HEK293T (cell line): ENCODE measurements around the gene AFF4.
"Not testable (repeated sequence)": the region's sequence is repeated elsewhere in the genome, so short reads cannot be mapped to it uniquely, and the experiment has no call there.

Source experiments
- CTCF ChIA-PET: fragments of 350-600 bp; formaldehyde crosslinking; extraction: SDS; loops from one replicate; lab custom pipeline; 2021; ENCODE audit warnings: antibody characterized with exemption, inconsistent platforms; lab: Yijun Ruan, JAX
- POLR2A ChIA-PET: fragments of 350-600 bp; formaldehyde crosslinking; extraction: SDS; loops from one replicate; lab custom pipeline; 2020; ENCODE audit warnings: antibody characterized with exemption, inconsistent platforms; lab: Yijun Ruan, JAX
- DNase-seq: peaks from one replicate; pipeline ENCODE4 v3.0.0; 2012; ENCODE audit warnings: mixed read lengths; ENCODE audit errors: extremely low spot score
- ARNT ChIP-seq: fragments of 450-650 bp; IDR thresholded peaks from 2 replicates; pipeline ENCODE4 v1.6.1; 2017; ENCODE audit warnings: mild to moderate bottlenecking
- BHLHE40 ChIP-seq: fragments of 450-650 bp; IDR thresholded peaks from 2 replicates; pipeline ENCODE4 v1.6.1; 2016; ENCODE audit warnings: mild to moderate bottlenecking, moderate library complexity, borderline replicate concordance
- CTBP1 ChIP-seq: fragments of 450-650 bp; IDR thresholded peaks from 2 replicates; pipeline ENCODE4 v1.6.1; 2016; ENCODE audit warnings: borderline replicate concordance
- ELF4 ChIP-seq: fragments of 450-650 bp; IDR thresholded peaks from 2 replicates; pipeline ENCODE4 v1.6.1; 2017; ENCODE audit warnings: antibody characterized with exemption
- FOXA1 ChIP-seq: fragments of 450-650 bp; IDR thresholded peaks from 2 replicates; pipeline ENCODE4 v1.6.1; 2016; ENCODE audit warnings: mild to moderate bottlenecking
- FOXK2 ChIP-seq: fragments of 450-650 bp; IDR thresholded peaks from 2 replicates; pipeline ENCODE4 v1.6.1; 2016; ENCODE audit warnings: mild to moderate bottlenecking
- FOXM1 ChIP-seq: fragments of 450-650 bp; IDR thresholded peaks from 2 replicates; pipeline ENCODE4 v1.6.1; 2017; ENCODE audit warnings: mild to moderate bottlenecking, borderline replicate concordance
- HDGF ChIP-seq: fragments of 450-650 bp; IDR thresholded peaks from 2 replicates; pipeline ENCODE4 v1.6.1; 2017; ENCODE audit warnings: antibody characterized with exemption, borderline replicate concordance
- L3MBTL2 ChIP-seq: fragments of 450-650 bp; conservative IDR thresholded peaks from 2 replicates; pipeline ENCODE4 v1.6.1; 2016; ENCODE audit warnings: mild to moderate bottlenecking
- LEF1 ChIP-seq: fragments of 450-650 bp; IDR thresholded peaks from 2 replicates; pipeline ENCODE4 v1.6.1; 2017; ENCODE audit warnings: mild to moderate bottlenecking, borderline replicate concordance
- NFRKB ChIP-seq: fragments of 450-650 bp; IDR thresholded peaks from 2 replicates; pipeline ENCODE4 v1.6.1; 2016; ENCODE audit warnings: mild to moderate bottlenecking, moderate library complexity
- PKNOX1 ChIP-seq: fragments of 450-650 bp; IDR thresholded peaks from 2 replicates; pipeline ENCODE4 v1.6.1; 2016
- SP1 ChIP-seq: fragments of 450-650 bp; IDR thresholded peaks from 2 replicates; pipeline ENCODE4 v1.6.1; 2017
- SUZ12 ChIP-seq: fragments of 450-650 bp; IDR thresholded peaks from 2 replicates; pipeline ENCODE4 v1.6.1; 2016; ENCODE audit warnings: mild to moderate bottlenecking
- TARDBP ChIP-seq: fragments of 450-650 bp; IDR thresholded peaks from 2 replicates; pipeline ENCODE4 v1.6.1; 2016
- ZNF384 ChIP-seq: fragments of 450-650 bp; IDR thresholded peaks from 2 replicates; pipeline ENCODE4 v1.6.1; 2016

The AFF4 gene

DNA sequence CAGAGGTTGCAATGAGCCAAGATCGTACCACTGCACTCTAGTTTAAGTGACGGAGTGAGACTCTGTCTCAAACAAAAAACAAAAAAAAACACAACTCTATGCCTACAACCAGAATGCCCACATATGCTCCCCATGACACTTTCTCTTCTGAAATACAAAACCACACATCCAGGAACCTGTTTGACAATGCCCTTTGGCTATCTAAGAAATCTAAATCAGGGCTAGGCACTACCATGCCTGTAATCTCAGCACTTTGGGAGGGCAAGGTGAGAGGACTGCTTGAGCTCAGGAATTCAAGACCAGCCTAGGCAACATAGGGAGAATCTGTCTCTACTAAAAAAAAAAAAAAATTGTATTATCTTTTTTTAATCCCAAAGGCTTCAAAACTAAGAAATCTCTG, 10.6 kb downstream of the AFF4 start:
- ChIA-PET POLR2A (interaction anchor here (2.9 kb wide), 1 partner anchor 11 kb away, joined by 8 read pairs; the partner anchor contains the start of gene AFF4), CTCF (no interaction called here)

DNA sequence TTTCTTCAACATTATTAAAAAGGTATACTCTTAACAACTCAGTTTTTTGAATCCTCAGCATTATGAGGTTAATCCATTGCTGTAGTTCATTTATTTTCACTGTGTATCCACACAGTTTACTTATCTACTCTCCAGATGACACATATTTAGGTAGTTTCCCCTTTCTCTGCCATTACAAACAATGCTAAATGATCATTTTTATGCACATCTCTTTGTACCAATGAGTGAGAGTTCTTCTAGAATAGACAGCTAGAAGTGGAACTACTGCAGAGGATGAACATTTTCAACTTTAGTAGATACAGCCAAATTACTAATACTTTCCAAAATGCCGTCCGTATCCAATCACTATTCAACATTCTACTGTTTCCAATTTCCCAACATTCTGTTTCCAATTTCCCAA, 11.5 kb downstream of the AFF4 start:
- TF ChIP-seq SP1 (no peak), TARDBP (no peak), PKNOX1 (no peak), ZNF384 (no peak), NFRKB (no peak)
- no peak for DNase-seq
- CTCF ChIA-PET: no interaction called here
- POLR2A ChIA-PET: interaction anchor here (2.9 kb wide), 1 partner anchor 12 kb away, joined by 8 read pairs; the partner anchor contains the start of gene AFF4

More for the DNA sequence above, 10.6 kb downstream of the AFF4 start:
- TF ChIP-seq ARNT: no peak
- no peak for TF ChIP-seq L3MBTL2
- no peak for TF ChIP-seq CTBP1
- TF ChIP-seq SP1: no peak
- no peak for TF ChIP-seq LEF1
- no peak for TF ChIP-seq HDGF
- no peak for TF ChIP-seq NFRKB
- no peak for TF ChIP-seq PKNOX1
- no peak for TF ChIP-seq BHLHE40
- TF ChIP-seq FOXM1: no peak
- no peak for TF ChIP-seq ELF4
- no peak for TF ChIP-seq FOXK2
- no peak for TF ChIP-seq ZNF384
- TF ChIP-seq TARDBP: no peak
- no peak for TF ChIP-seq FOXA1
- no peak for TF ChIP-seq SUZ12
- DNase-seq: no peak

DNA sequence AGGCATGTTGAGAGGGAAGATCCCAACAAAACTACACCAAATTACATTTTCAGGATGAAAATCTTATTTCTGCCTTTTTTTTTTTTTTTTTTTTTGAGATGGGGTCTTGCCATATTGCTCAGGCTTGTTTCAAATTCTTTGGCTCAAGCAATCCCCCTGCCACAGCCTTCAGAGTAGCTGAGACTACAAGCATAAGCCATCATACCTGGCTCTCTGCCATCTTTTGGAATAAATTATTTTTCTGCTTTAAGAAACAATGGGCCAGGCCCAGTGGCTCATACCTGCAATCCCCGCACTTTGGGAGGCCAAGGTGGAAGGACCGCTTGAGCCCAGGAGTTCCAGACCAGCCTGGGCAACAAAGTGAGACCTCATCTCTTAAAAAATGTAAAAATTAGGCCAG, 14.3 kb downstream of the AFF4 start:
- DNase-seq: no peak
- POLR2A ChIA-PET: no interaction called here
- CTCF ChIA-PET: no interaction called here
- no peak for TF ChIP-seq ZNF384
- TF ChIP-seq PKNOX1: no peak
- TF ChIP-seq SP1: no peak
- no peak for TF ChIP-seq NFRKB
- no peak for TF ChIP-seq CTBP1
- TF ChIP-seq ELF4: no peak
- no peak for TF ChIP-seq FOXK2
- no peak for TF ChIP-seq FOXM1
- no peak for TF ChIP-seq SUZ12

- POLR2A ChIA-PET: no interaction called here
- TF ChIP-seq SUZ12 (no peak), ARNT (no peak), FOXA1 (no peak), HDGF (no peak), FOXM1 (no peak), FOXK2 (no peak), PKNOX1 (no peak), BHLHE40 (no peak), SP1 (no peak), NFRKB (no peak), ELF4 (no peak), LEF1 (no peak), ZNF384 (no peak), L3MBTL2 (no peak), TARDBP (no peak), CTBP1 (no peak)
- no peak for DNase-seq
These were observed 15.8 kb downstream of the AFF4 start for GRCh38 chr5:132947671-132948070.

DNA sequence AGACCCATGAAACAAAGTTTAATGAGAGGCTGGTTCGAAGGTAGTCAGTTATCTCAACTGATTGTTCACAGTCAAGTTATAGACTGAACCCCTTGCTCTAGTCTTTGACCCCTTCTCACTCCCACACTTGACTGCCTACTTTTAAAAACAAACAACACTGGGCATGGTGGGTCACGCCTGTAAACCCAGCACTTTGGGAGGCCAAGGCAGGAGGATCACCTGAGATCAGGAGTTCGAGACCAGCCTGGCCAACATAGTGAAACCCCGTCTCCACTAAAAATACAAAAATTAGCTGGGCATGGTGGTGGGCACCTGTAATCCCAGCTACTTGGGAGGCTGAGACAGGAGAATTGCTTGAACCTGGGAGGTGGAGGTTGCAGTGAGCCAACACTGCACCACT, 18.1 kb downstream of the AFF4 start:
- POLR2A ChIA-PET, CTCF ChIA-PET, DNase-seq: not testable (repeated sequence)

More at GRCh38 chr5:132947671-132948070, 15.8 kb downstream of the AFF4 start:
- CTCF ChIA-PET: no interaction called here

GRCh38 chr5:132943362-132944022, 19.9 kb downstream of the AFF4 start:
- ChIA-PET POLR2A (interaction anchor here (1.6 kb wide), 1 partner anchor 19 kb away, joined by 4 read pairs; the partner anchor contains the start of gene AFF4), CTCF (no interaction called here)
- TF ChIP-seq NFRKB (no peak), ARNT (no peak), CTBP1 (no peak), SP1 (no peak), BHLHE40 (no peak), ELF4 (no peak), FOXA1 (no peak), HDGF (no peak), L3MBTL2 (no peak), SUZ12 (no peak), FOXM1 (no peak), PKNOX1 (no peak), ZNF384 (no peak), FOXK2 (no peak), TARDBP (no peak)
- no peak for DNase-seq
